Measurements from ENCODE around the gene EFCC1.

The EFCC1 gene

DNA sequence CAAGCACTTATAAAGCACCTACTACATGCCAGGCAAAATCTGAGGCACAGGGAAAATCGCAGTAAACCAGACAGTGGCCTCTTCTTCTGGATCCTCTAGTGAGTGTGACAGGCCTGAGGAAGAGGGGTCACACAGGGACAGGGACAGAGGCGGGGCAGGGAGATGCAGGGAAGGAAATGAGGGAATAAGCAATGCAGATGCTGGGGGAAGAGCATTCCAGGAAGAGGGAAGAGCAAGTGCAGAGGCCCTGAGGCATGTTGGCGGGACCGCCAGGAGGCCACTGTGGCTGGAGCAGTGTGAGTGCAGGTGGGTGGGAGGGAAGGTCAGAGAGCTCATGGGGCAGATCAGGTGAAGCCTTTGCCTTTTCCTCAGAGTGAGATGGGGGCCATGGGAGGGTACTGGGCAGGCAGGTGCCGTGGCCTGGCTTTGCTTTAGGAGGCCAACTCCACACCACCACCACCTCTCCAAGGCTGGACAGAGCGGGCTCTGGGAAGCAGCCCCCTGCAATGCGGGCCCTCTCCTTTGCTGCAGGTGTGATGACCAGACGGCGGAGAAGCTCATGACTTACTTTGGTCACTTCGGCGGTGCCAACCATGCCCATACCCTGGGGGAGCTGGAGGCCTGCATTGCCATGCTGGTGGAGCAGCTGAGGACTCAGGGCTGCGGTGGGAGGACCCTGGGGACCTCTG, 32.7 kb downstream of the EFCC1 start:
- no peak for DNase-seq

GRCh38 chr3:129034642-129035041, 33.5 kb downstream of the EFCC1 start:
- no peak for DNase-seq

DNA sequence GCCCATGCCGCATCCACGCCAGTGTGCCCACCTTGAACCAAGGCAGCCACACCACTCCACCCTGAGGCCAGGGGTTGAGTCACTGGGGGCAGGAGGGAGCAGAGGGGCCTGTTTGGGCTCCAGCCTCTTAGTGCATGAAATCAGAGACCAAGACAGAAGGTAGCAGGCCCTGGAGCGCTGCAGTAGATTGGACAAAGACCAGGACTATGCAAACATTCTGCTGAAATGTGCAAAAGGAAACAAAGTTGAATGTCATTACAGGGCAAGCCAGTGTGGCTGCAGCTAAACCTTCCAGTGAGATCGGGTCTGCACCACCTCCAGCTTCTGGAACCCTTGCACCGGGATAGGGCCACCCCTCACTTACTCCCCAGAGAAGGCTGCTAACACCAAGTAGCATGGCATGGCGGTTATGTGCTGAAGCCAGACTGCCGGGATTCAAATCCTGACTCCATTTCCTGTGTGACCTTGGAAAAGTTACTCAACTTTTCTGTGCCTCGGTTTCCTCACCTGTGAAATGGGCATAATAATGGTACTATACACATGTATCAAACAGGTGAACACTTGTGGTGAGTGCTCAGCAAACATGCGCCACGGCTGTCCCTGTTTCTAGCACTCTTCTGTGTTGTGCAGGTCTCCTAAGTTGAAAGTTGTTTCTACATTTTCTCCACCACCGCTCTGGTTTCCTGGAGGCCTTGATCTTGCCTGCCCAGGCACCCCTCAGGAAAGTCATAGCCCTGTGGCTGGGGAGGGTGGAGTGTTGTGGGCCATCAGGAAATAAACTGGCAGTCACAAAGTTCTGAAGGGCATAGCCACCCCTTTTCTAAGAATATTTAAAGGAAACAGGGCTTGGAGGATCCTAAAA, 34.5 kb downstream of the EFCC1 start:
- DNase-seq: no peak

- no peak for DNase-seq
Observed at GRCh38 chr3:129036222-129037092, 35.4 kb downstream of the EFCC1 start.

DNA sequence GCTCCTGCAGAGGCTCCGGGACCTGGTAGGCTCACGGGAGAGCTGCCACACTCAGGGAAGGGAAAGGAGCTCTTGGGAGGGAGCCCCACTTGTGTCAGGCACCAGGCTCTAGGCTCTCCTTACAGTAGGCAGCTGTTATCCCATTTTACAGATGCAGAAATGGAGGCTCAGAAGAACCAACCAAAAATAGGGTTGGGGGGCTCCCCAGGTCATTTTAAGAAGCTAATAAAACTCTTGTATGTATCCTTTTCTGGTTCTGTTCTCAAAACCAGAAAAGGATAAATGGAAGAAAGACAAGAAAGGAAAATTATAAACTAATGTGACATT, 36.0 kb downstream of the EFCC1 start:
- DNase-seq: no peak

DNA sequence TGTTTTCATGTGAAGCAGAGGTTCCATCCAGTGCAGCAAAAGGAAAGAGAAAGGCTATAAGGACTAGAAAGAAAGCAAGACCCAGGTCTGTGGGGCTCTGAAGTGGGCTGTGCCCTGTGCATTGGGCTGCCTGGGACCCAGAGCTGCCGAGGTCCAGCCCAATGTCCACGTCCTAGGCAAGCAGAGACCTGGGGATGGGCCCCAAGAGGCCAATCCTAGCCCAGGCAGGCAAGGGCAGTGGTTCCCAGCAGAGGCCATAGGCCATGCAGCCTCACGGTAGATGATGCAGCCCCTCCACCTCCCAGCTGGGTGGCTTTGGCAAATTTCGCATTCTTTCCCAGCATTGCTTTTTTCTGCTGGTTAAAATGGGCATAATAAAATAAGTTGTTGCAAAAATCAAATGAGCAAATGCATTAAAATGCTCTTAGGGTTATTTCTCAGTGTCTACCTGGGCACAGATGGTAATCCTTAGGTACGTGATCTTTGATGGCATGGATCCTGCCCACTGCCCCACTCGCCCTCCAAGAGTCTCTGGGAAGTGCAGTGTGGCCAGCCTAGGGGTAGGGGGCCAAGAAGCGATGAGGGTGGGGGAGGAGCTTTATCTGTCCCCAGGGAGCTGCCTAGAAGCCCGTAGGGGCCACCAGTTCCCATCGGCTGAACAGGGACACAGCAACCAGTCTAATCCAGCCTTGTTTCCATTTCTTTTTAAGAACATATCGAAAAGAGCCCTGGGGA, 37.2 kb downstream of the EFCC1 start:
- DNase-seq: no peak

GRCh38 chr3:129039271-129040038, 38.4 kb downstream of the EFCC1 start:
- DNase-seq: peak; percentile 79 to 97 (median 93)

DNA sequence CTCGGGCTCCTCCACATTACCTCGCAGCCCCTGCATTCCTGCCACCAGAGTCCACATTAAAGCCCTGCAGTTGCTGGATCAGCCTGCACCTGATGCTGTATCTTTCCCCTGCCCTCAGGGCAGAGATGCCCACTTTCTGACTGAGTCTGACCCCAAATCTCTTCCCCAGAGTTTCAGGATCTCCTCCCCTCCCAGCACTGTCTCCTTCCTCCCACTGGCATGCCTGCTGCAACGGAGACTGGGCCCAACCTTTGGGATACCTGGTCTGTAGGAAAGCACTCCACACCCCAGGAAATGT, 38.9 kb downstream of the EFCC1 start:
- no peak for DNase-seq

DNA sequence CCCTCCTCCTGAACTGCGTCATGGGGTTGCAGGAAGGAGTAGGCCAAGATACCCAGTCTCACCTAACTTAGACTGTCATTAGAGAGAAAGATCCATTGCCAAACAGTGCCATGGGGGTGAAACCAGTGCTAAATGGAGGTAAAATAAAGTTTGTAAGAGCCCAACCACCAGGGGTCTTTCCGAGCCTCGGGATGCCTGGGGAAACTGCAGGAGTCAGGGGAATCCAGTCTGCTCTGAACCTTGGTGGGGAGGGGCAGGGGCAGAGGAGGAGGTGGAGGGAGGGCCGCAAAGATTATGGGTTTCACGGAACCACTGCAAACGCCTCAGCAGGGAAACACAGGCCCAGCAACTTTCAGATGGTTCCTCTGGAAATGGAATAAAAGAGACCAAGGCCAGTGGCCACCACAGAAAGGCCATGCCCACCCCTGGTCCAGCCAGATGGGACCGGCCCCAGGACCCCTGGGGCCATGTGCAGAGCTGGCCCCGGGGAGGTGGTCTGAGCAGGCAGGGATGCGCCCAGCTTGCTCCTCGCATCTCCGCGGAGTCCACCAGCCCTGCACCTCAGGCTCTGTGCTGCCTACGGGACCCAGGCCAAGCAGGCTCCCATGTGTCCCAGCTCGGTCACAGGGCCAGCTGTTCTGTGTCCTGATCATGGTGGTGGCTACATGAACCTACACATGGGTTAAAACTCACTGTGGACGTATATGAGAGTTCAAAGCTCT, 39.6 kb downstream of the EFCC1 start:
- no peak for DNase-seq

GRCh38 chr3:129045675-129046036, 44.6 kb downstream of the EFCC1 start:
- DNase-seq: no peak

- no peak for DNase-seq
Observed at GRCh38 chr3:129046037-129046731, 45.1 kb downstream of the EFCC1 start.

- DNase-seq: no peak
Observed at GRCh38 chr3:129046732-129047552, 45.8 kb downstream of the EFCC1 start.

DNA sequence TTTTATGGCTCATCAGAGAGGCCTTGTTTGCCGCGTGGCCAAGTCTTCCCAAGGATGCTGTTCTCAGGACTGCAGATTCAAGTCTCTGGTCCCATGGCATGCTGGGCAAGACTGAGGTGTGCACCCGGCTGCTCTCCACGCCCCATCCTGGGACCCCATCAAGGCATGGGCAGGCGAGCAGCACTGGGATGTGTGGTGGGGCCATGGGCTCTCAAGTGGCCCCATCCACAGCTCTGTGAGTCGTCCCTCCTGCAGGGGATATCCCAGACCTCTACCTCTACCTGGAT, 46.4 kb downstream of the EFCC1 start:
- DNase-seq: no peak

GRCh38 chr3:129050556-129051295, 49.6 kb downstream of the EFCC1 start:
- DNase-seq: no peak

DNA sequence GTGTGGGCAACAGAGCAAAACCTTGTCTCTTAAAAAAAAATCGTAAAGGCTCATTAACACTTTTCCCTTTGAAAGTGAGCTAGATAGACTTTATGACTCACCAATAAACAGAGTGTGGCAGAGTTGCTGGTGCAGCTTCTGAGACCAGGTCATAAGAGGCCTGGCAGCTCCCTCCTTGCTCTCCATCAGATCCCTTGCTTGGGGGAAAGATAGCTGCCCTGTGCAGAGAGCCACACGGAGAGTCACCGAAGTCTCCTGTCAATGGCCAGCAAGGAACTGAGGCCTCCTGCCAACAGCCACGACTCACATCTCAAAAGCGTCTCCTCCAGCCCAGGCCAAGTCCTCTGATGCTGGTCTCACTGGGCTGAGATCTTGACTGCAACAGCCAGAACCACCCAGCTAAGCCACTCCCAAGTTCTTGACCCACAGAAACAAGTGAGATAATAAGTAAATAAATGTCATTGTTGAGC, 50.8 kb downstream of the EFCC1 start:
- peak in 1 of 3 experiments; percentile 18 for DNase-seq

DNA sequence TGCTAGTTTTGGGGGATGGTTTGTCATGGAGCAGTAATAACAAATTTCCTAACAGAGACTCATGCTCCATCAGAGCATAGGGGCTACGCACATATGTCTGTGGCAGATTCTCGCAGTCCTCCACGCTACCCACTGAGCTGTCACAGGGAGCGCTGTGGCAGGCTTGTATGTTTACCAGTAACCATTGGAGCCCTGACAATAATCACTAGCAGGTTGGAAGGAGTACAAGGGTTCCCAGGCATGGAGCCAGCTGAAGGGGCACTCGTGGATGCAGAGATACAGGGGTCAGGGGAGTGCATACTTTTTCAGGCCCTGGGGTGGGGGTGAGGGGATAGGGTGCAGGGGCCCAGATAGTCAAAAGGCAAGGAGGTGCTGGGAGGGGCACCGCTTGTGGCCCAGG, 51.6 kb downstream of the EFCC1 start:
- peak in 1 of 3 experiments; percentile 28 for DNase-seq

DNA sequence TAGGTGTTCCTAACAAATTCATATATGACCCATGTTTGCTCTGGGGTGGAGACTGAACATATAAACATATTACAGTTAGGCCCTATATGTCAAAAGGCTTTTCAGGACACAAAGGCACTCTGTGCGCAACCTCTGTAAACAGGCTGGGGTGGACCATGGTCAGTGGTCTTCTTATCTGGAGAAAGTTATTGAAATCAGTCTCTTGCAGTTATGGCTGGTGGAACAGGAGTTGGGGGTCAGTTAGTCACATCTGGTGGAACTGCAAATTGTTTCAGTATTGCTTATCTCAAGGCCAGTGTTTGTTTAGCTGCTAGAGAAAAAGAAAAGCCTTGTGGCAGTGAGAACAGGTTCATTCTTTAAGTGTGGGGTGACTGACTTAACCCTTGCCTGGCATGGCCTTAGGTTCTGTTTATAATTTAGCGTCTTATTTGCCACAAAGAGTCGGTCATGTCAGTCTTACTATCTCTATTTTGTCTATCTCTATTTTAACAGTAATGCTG, 53.6 kb downstream of the EFCC1 start:
- no peak for DNase-seq

- no peak for DNase-seq
Observed at GRCh38 chr3:129056451-129057173, 55.5 kb downstream of the EFCC1 start.
